ENCODE results near the gene COL20A1.

GRCh38 chr20:63284544-63284949, 8.4 kb upstream of the COL20A1 start:
- no peak for TF ChIP-seq CTCF (IDR thresholded peaks at IDR 0.05)
- no peak for TF ChIP-seq POLR2AphosphoS5 (IDR thresholded peaks at IDR 0.05)

Data from prostate gland (tissue), 2 donors.